AML-193 (cell line): ENCODE measurements around the gene SULF2.

Experiments
- DNase-seq, 2 experiments: peaks; one replicate each; lab custom pipeline; 2025; lab: John Stamatoyannopoulos, UW

Gene SULF2

DNA sequence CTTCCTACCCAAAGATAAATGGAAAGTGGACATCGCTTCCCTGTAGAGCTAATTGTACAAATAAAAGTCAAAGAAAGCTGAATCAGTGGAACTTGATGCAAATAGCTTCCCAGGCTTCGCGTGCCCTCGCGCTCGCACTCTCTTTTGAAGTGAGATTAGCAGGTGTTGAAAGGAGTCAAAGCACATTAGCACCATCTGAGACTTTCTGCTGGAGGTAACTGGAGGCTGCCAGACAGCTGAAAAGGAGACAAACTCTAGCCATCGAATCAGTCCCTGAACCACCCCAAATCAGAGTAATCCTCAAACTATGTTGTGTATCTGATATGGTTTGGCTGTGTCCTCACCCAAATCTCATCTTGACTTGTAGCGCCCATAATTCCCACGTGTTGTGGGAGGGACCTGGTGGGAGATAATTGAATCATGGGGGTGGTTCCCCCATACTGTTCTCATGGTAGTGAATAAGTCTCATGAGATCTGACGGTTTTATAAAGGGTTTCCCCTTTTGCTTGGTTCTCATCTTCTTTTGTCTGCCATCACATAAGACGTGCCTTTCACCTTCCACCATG lies 23.7 kb downstream of the SULF2 start:
- no peak for DNase-seq

DNA sequence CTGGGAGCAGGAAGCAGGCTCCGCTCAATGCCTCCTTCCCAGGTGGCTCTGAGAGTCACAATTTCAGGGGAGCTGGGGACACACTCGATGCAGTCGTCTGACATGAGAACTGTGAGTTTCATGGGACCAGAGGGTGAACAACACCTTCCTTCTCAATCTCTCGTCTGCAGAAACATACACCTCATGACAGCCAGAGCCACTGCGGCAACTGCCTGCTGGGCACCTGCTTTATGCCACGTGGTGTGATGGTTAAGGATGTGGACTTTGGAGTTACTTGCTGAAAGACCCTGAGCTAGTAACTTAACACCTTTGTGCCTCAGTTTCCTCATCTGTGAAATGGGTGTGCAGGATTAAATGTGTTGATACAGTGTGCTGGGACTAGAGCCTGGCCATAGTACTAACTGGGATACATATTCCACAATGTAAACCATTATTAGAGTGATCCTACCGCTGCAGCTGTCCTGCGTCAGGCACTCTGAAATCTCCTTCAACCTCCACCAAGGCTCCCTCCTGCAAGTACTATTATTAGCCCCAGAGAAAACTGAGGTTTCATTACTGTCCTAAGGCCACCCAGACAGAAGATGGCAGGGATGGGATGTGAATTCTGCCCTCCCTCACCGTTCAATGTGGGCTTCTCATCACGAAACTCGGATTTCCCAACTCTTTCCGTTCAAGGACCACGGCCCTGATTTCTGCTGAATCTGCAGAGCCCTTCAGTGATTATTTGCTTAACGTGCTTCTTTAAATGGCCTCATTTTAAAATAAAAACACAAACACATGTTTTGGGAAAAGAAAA lies 24.4 kb downstream of the SULF2 start:
- no peak for DNase-seq

DNA sequence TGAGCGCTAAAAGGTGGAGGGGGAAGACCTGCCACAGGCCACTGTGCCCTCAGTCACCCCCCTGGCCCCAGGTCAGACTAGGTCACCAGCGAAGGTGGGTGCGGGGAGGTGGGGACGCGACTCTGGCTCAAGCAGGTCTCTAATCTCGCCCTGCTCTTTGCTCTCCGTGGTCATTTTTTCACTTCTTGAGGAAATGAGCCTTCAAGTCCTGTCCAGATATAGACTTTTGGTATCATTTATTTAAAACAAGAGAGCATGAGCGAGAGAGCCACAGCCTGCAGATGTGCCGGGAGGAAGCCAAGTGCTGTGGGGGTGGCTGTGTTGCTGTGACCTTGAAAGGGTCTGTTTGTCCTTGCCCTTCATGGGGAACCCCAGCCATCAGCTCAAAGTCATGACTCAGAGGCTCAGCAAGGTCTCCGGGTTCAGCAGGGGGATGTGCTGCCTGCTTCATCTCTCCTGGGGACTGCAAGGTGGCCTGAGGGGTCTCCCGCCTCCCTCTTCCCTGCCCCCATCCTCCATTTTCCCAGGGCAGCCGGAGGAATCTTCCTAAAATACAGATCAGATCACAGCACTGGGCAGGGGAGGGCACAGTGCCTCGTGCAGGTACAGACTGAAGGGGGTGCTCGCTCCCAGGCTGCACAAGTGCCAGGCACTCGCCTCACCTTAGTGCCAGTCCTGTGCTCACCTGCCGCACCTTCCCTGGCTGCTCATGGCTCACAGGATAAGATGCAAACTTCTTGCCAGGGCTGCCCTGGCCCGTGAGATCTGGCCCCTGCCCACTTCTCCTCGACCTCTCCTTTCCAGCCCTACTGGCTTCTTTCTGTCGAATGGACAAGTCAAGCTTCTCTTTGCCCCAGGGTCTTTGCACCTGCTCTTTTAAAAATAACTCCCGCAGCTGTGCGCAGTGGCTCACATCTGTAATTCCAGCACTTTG lies 26.5 kb downstream of the SULF2 start:
- DNase-seq = no peak

DNA sequence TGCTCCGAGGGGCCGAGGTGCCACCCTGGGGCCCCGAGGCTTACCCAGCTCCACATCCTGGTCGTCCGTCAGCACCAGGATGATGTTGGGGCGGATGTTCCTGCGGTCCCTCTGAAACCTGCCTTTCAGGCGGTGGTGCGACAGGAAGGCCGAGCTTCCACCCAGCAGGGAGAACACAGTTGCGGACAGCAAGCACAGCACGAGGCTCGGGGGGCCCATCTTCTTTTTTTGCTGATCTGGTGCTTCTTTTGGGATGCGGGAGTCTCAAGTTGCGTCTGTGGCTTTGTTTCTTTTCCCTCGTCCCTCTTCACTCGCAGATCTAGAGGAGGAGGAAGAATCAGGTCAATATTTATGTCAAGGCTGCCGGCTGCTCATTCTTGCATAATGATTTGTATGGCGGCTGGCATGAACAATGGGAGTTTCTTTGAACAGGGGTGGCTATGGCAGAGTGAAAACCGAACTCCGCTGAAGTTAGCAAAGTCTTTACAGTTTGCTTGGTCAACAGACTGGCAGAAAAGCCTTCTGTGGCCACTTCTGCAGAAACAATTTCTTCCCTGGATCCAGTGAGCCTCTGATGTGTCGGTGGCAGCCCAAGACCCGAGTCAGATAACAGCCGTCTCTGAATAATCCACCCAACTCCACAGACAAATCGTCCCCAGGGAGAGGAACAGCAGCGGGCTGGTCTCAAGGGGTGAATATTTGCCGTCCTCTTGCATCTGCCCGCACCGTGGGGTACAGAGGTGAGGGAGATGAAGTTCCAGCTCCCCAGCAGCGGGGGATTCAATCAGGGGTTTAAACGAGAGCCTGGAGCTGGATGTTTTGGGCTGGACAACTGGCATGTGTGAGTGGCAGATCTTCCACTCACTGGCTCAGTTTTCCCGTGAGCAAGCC lies 27.9 kb downstream of the SULF2 start:
- no peak for DNase-seq

DNA sequence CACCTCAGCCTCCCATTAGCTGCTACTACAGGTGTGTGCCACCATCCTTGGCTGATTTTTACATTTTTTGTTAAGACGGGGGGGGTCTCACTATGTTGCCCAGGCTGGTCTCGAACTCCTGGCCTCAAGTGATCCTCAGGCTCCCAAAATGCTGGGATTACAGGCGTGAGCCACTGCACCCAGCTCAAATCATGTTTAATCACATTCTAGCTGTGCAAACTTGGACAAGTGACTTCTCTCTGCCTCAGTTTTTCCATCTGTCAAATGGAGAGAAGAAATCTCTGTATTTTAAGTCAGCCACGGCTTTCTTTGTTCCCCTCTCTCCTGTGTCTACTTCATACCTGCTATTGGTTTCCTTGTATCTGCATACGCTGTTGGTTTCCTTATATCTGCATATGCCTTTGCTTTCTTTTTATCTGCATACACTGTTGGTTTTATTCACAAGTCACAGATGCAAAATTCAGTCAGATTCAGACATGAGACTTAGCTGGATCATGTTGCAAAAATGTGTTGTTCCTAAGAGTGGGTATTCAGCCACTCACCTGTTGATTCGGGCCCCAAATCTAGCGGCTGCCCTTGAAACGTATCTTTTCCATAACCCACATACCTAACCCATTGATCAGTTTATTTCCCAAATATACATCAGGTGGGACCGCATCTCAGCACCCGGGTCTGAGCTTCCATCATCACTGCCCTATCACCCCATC lies 30.2 kb downstream of the SULF2 start:
- DNase-seq = no peak

DNA sequence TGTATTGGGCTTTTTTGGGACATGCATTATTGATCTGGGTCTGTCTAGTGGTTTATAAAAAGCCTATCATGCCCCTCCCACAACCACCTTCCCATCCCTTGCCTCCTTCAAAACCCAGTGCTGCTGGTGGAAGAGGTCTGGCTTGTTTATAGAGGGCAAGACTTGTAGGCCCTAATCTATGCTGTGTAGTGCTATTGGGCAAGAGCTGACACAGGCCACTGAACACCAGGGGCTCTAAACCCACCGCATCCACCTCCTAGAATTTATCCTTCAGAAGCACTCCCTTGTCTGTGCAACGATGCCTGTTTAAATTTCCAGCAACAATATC lies 30.9 kb downstream of the SULF2 start:
- no peak for DNase-seq

DNA sequence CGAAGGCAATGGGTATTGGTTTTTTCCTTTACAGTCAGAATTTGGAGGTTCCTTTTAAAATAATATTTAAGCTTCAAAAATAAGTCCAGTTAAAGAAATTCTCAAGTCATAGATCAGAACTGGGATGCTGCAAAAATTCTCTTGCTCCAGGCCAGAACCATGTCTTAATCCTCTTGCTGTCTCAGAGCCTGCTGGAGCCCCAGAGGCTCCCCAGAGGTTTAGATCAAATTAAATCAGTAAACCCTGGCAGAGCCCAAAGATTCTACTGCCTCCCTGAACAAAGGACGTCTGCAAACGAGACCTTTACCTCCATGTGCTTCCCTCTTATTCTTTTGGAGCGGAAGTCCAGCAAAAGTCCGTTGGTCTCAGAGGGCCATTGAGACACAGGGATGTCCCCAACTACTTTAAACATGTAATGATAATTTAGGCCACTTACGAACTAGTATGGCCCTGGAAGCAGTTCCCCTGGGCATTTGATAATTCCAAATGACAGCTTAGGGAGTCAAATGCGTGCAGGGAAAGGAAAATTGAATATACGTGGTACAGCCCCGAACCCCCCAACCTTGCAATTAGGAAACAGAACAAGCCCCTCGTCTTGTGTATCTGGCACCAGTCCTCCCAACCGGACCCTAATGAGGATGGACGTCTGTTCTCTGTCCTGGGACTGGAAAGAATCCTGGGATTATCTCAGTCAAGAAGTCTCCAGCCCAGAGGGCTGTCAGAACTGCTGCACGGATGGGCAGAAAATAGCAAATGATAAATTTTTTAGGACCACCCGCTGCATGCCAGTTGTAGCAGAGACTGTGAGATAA lies 31.5 kb downstream of the SULF2 start:
- DNase-seq = no peak

DNA sequence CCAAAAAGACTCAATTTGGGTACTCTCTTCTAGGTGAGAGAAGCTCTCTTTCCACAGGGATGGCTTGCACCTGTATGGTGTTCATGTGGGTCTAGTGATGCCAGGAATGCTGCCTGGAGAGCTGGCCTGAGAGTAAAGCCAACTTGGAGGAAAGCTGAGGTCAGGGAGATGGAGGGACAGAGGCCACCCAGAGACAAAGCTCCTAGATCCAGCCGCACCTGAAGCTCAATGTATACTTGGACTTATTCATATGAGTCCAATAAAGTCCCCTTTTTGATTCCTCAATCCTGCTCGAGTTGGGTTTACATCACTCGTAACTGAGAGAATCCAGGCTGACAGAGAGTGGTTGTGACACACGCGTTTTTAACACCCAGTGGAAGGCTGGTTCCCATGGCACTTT lies 33.8 kb downstream of the SULF2 start:
- DNase-seq = no peak

DNA sequence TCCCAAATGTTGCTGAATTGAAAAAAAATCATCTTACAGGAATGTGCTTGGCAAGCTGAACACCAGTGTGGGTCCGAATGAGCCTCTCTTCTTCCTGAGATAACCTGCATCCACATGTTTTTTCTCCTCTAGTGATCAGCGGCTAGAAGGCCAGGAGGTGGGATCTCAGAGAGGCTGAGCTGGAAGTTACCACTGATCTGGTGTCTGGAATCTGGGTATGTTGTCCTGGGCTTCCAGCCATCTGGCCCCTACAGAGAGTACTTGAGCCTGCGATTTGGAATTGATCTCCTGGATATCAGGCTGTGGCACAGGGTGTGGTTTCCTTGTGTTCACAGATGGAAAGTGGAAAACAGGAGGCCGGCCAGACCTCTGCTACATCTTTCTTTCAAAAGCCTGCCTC lies 35.9 kb downstream of the SULF2 start:
- DNase-seq = no peak

DNA sequence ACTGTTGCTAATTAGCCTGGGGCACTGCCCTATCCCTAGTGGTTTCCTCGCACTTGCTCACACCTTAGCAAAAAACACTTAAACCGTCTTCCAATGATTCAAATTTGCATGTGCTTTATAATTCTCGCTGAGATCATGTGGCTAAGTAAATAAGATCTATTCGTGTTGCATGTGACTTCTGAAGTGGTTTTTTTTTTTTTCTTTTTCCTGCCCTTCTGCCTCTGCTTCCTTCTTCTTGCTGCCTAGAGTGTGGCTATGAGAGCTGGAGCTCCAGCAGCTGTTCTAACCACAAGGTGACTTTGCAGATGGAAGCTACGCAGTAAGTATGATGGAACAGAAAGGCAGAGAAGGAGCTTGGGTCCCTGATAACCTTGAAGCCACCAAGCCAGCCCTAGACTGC lies 36.5 kb downstream of the SULF2 start:
- DNase-seq = peak; percentile 51 to 71

DNA sequence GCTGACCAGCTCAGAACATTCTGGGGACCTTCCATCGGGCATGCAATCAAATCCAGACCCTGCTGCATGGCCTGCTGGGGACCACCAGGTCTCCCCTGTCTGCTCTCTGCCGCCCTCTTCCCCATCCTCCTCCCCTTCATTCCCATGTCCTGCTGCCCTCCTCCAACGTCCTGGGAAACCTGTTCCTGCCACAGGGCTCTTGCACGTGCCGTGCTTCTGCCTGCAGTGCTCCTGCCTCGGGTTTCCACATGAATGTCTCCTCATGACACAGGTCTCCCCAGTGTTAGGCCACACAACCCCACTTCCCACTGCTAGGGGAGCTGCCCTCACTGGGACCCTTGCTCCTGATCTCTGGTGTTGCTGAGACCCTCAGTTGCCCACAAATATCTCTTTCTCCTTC lies 37.2 kb downstream of the SULF2 start:
- no peak for DNase-seq

DNA sequence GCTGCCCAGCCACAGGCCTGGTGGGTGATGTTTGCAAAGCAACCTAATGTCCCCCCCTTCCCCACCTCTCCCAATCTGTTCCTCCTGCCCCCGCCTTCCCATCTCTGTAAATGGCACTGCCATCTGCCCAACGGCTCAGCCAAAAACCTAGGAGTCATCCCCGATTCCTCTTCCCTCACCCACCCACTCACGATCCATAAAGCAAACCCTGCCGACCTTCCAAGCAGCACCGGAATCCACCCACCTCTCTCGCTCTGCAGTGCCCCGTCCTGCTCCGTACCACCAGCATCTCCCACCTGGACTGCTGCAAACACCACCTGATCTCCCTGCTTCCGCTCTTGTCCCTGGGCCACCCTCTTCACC lies 37.6 kb downstream of the SULF2 start:
- DNase-seq = no peak

DNA sequence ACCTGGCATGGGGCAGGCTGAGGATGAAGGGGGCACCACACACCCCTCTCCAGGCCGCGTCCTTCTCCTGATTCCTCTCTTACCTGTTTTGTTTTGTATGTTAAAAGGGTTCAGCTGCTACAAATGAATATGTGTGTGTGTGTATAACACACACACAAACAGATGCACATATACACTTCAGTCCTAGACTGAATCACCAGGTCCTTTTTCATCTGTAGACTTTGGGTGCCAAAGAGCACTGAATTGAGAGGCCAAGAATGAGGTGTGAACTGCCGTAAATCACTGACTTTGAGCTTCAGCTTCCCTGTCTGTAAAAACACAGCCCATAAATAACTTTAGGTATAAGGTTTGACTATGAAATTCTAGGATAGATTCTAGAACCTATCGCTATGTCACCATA lies 40.5 kb downstream of the SULF2 start:
- DNase-seq = no peak

DNA sequence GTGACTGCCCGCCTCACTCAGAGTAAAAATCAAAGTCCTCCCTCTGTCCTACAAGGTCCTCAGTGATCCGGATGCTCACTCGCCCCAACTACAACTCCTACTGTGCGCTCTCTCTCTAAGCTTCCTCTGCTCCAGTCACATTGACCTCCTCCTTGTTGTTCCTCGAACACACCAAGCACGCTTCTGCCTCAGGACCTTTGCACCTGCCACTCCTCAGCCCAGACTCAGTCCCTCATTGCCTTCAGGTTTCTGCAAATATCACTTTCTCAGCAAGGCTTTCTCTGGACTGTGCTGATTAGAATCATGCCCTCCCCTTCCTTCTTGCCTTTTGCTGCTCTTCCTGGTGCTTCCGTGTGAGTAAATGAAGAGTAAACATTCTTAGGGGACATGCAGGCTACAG lies 41.6 kb downstream of the SULF2 start:
- DNase-seq = no peak

DNA sequence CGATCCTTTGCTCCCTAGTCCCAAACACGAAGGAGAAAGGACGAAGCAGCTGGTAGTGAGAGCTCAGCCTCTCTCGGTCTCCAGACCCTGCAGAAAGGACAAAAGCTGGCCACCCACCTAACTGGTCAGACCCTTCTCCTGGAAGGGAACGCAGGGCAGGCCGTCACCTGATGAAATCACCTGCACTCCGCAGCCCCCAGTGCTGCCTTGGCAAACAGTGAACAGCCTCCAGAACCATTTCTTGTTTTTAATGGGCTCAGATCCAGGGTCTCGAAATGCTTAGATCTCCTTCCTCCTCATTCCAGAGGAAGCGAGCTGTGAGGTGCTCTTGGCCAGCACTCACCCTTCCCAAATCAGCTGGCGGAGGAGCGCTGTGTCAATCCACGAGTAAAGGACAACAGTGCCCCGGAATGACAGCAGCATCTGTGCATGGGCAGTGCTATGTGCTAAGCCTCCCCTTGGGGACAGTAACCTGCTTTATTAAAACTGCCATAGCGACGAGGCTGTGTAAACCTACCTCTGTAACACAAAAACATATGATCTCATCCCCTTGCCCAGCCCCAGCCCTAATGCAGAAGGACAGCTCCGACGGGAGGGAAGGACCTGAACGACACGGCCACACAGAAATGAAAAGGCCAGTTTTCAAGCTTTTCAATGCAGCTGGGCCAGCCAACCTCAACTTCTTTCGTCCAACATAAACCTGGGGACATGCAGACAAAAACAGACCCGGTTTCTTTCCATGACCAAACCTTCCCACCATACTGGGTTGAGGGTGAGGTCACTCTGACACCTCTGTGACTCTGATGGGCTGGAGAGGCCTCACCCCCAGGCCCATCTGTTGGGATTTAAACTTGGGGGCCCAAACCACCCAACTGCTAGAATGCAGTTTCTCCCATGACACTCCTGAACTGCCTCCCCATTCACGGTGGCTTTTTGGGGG lies 43.3 kb downstream of the SULF2 start:
- DNase-seq = no peak

DNA sequence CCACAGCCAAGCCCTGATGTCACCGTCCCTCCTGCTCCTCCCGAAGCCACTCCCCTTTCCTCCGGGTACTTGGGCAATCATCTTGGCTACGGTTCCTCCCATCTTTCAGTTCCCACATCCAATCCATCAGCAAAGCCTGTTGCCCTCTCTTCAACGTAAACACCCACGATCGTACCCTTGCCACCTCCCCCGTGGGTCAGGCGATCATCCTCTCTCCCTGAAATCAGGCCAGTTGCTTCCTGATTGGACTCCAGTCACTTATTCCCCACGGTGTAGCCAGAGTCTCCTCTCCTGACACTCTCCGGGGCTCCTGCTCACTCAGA lies 44.5 kb downstream of the SULF2 start:
- no peak for DNase-seq

DNA sequence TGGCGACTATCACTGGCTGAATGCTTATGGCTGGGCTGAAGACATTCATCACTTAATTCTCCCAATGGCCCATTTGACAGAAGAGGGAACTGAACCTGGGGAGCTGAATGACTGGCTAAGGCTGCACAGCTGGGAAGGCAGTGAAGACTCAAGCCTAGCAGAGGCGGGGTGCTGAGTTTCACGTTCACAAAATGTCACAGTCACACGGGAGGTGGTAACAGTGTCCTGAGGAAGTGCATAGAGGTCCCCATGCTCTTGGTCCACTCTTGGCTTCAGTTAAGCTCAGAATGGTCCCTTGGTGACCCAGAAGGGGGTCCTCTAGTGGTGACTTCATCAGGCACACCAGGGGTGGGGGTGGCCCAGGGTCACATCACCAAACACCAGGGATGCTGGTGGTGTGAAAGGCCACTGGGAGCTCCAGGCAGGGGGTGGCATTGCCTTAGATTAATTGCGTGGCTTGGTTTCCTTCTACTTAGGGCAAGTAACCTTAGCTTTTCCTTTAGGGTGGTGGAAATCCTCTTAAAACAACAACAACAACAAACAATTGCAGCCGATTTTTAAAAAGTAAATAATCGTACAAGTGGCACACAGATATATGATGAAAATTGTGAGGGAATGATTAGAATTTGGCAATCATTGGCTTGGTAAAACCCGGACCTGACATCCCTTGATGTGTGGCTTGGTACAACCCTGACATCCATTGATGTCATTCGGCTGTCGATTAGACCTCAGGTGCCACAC lies 45.0 kb downstream of the SULF2 start:
- DNase-seq = no peak

DNA sequence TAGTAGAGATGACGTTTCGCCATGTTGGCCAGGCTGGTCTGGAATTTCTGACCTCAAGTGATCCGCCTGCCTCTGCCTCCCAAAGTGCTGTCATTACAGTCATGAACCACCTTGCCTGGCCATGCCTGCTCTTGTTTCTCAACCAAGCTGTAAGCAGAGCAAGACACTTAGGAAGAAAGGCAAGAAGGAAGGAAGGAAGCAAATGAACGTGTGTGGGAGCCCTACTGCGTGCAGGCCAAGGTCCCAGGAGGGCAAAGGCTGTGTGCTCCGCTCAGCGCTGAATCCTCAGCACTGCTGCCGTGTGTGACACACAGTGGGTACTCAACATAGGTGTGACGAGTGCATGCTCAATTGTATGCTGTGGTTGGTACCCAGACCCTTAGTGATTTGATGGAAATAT lies 47.4 kb downstream of the SULF2 start:
- no peak for DNase-seq

DNA sequence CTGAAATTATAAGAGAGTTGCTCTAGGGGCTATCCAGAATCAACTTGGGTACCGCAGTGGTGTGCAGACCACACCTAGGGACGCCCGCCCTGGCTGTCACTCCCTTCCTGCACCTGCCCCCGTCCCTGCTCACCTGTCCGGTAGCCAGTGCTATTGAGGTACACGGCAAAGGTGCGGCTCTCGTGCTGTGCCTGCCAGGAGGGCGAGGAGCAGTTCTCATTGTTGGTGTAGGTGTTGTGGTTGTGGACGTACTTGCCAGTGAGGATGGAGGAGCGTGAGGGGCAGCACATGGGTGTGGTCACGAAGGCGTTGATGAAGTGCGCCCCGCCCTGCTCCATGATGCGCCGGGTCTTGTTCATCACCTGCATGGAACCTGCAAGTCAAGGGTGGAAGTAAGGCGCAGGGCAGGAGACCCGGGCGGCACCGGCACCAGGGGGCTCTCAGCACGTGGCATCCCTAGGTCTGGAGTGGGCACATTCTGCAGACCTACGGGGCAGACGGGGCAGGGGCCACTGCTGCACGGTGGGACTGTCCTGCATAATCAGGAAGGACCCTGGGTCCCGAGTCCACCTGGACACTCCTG lies 48.6 kb downstream of the SULF2 start:
- no peak for DNase-seq
